ENCODE data around the gene ZNF483.

DNA sequence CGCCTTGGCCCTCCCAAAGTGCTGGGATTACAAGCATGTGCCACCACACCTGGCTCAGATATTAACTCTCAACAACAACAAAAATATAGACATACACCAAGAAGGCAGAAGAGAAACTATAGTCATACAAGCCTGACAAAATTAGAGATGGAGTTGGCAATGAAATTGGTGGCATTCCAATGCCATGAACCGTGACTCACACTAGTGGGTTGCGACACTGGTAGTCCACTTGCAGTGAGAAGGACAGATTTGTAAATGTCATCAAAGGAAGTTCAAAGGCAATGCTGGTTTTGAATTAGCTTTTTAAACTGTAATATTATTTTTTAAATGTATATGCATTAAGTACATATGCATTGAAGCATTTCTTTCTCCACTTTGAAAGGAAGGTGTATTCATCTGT lies 97.6 kb downstream of the ZNF483 start:
- TF ChIP-seq, protein P1, sequence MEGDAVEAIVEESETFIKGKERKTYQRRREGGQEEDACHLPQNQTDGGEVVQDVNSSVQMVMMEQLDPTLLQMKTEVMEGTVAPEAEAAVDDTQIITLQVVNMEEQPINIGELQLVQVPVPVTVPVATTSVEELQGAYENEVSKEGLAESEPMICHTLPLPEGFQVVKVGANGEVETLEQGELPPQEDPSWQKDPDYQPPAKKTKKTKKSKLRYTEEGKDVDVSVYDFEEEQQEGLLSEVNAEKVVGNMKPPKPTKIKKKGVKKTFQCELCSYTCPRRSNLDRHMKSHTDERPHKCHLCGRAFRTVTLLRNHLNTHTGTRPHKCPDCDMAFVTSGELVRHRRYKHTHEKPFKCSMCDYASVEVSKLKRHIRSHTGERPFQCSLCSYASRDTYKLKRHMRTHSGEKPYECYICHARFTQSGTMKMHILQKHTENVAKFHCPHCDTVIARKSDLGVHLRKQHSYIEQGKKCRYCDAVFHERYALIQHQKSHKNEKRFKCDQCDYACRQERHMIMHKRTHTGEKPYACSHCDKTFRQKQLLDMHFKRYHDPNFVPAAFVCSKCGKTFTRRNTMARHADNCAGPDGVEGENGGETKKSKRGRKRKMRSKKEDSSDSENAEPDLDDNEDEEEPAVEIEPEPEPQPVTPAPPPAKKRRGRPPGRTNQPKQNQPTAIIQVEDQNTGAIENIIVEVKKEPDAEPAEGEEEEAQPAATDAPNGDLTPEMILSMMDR (IDR thresholded peaks at IDR 0.05) = no peak
- no peak for TF ChIP-seq POLR2A (IDR thresholded peaks at IDR 0.05)
